GM12878 (cell line): ENCODE measurements around the gene PSENEN.

ENCODE experiments used
- CBX5 ChIP-seq: sonication (generic); IDR thresholded peaks from 2 replicates; pipeline ENCODE4 v1.6.1; 2016; ENCODE audit warnings: low read depth, moderate library complexity, mild to moderate bottlenecking, inconsistent platforms
- CEBPB ChIP-seq, 2 experiments: fragments of 150-350 bp in 1 of 2; IDR thresholded peaks; 2 replicates each; pipeline ENCODE4 v1.6.1; 2012 to 2014; ENCODE audit warnings: low read depth in 2 of 2, low read length in 2 of 2, borderline replicate concordance in 1 of 2, inconsistent platforms in 1 of 2
- CHD4 ChIP-seq: fragments of 200-600 bp; sonication (generic); IDR thresholded peaks from 2 replicates; pipeline ENCODE4 v1.6.1; 2016; ENCODE audit warnings: mild to moderate bottlenecking
- CTCF ChIP-seq, 3 experiments: IDR thresholded peaks in 2 of 3; conservative IDR thresholded peaks in 1 of 3; 2 replicates each; pipeline ENCODE4 v1.5.1; 2011; ENCODE audit warnings: low read depth in 3 of 3, low read length in 3 of 3, mild to moderate bottlenecking in 3 of 3, control low read depth in 2 of 3, moderate library complexity in 2 of 3, inconsistent platforms in 1 of 3, mixed read lengths in 1 of 3; ENCODE audit not compliant: control insufficient read depth in 2 of 3, insufficient read depth in 1 of 3; ENCODE audit errors: extremely low read depth in 1 of 3
- EZH2 ChIP-seq: IDR thresholded peaks from 2 replicates; pipeline ENCODE4 v1.6.1; 2012; ENCODE audit warnings: low read depth, mild to moderate bottlenecking, control low read depth, inconsistent platforms, low read length, borderline replicate concordance; ENCODE audit not compliant: control insufficient read depth
- HDAC2 ChIP-seq: fragments of 200-600 bp; sonication (generic); IDR thresholded peaks from 2 replicates; pipeline ENCODE4 v1.6.1; 2017
- JUND ChIP-seq: IDR thresholded peaks from 2 replicates; pipeline ENCODE4 v1.6.1; 2012; ENCODE audit warnings: low read depth, mild to moderate bottlenecking, low read length, improper control_type of control experiment, moderate library complexity
- POLR2A ChIP-seq: IDR thresholded peaks from 2 replicates; pipeline ENCODE4 v1.6.1; 2011; ENCODE audit warnings: low read depth, mild to moderate bottlenecking, low read length
- SIN3A ChIP-seq: IDR thresholded peaks from 2 replicates; pipeline ENCODE4 v1.6.1; 2012; ENCODE audit warnings: low read depth, low read length, improper control_type of control experiment
- SMC3 ChIP-seq: IDR thresholded peaks from 2 replicates; pipeline ENCODE4 v1.6.1; 2011; ENCODE audit warnings: low read length, improper control_type of control experiment, borderline replicate concordance
- TAF1 ChIP-seq: IDR thresholded peaks from 2 replicates; pipeline ENCODE4 v1.6.1; 2011; ENCODE audit warnings: mild to moderate bottlenecking, low read depth, low read length, borderline replicate concordance
- ZNF24 ChIP-seq: fragments of 450-650 bp; IDR thresholded peaks from 2 replicates; pipeline ENCODE4 v1.6.1; 2017; ENCODE audit warnings: antibody characterized with exemption, mild to moderate bottlenecking
- ZNF274 ChIP-seq: IDR thresholded peaks from one replicate; pipeline ENCODE4 v1.8.0; 2011; ENCODE audit not compliant: insufficient read length, insufficient read depth
- ZZZ3 ChIP-seq: IDR thresholded peaks from 2 replicates; pipeline ENCODE4 v1.6.1; 2011; ENCODE audit warnings: low read depth; ENCODE audit not compliant: control insufficient read depth, insufficient read length

- TF ChIP-seq EZH2 (no peak), CTCF (IDR thresholded peaks at IDR 0.05 in 2 of 3, conservative IDR thresholded peaks at IDR 0.05 in 1 of 3; ENCODE audit: control insufficient read depth in 2 of 3, extremely low read depth in 1 of 3, insufficient read depth in 1 of 3, low read depth in 3 of 3, low read length in 3 of 3) (no peak), ZNF274 (no peak), CBX5 (no peak), TAF1 (no peak), CEBPB (IDR thresholded peaks at IDR 0.05; ENCODE audit: borderline replicate concordance in 1 of 2, low read depth in 2 of 2, low read length in 2 of 2) (no peak), ZZZ3 (no peak), SIN3A (no peak), CHD4 (no peak), POLR2A (no peak), ZNF24 (no peak), SMC3 (no peak), JUND (no peak), HDAC2 (no peak)
These were observed 18.1 kb upstream of the PSENEN start for GRCh38 chr19:35727053-35727955.
